SK-N-SH (cell line): ENCODE results near the gene PIPOX. TPM values are rescaled to one million over a fixed set of nuclear protein-coding genes. Genes with fewer than 3 reads are reported as not detected.

Experiments
- CTCF ChIA-PET: fragments of 300-600, 350-600 bp; formaldehyde crosslinking; extraction: SDS; loops from one replicate; lab custom pipeline; 2021; lab: Yijun Ruan, JAX
- POLR2A ChIA-PET: fragments of 350-600 bp; sonication (Branson Sonifier 250); formaldehyde crosslinking; extraction: SDS; loops from one replicate; lab custom pipeline; 2020; ENCODE audit warnings: antibody characterized with exemption, inconsistent platforms; lab: Yijun Ruan, JAX
- DNase-seq: peaks from one replicate; pipeline ENCODE4 v3.0.0; 2012
- H2AFZ ChIP-seq: fragments of 200-600 bp; sonication (generic); 2 replicates; pipeline ENCODE4 v1.8.1; 2016; ENCODE audit warnings: antibody characterized with exemption, mild to moderate bottlenecking, low read depth
- H3F3A ChIP-seq: fragments of 200-600 bp; sonication (generic); replicated peaks from 2 replicates; pipeline ENCODE3; 2016; ENCODE audit warnings: antibody characterized with exemption, mild to moderate bottlenecking; ENCODE audit not compliant: insufficient read depth
- H3K27ac ChIP-seq, 2 experiments: fragments of 200-500 bp in 1 of 2; fragments of 200-600 bp in 1 of 2; sonication (Bioruptor generic) in 1 of 2; sonication (generic), shearing (Covaris generic) in 1 of 2; 2 replicates each; pipeline versions ENCODE4 v1.5.1 to v1.6.1; 2014 to 2016; ENCODE audit warnings: low read depth in 2 of 2, inconsistent platforms in 1 of 2, low read length in 1 of 2, mild to moderate bottlenecking in 1 of 2, mixed read lengths in 1 of 2
- H3K27me3 ChIP-seq: fragments of 200-600 bp; sonication (generic), shearing (Covaris generic); 2 replicates; pipeline ENCODE4 v1.6.1; 2016; ENCODE audit warnings: mixed run types; ENCODE audit not compliant: insufficient read depth
- H3K36me3 ChIP-seq, 2 experiments: fragments of 200-500 bp in 1 of 2; fragments of 200-600 bp in 1 of 2; sonication (Bioruptor generic) in 1 of 2; sonication (generic) in 1 of 2; replicated peaks in 1 of 2; 2 replicates each; pipeline versions ENCODE3 to v1.5.1; 2014 to 2016; ENCODE audit warnings: low read length in 1 of 2, mild to moderate bottlenecking in 1 of 2; ENCODE audit not compliant: insufficient read depth in 2 of 2, control insufficient read depth in 1 of 2
- H3K4me1 ChIP-seq, 2 experiments: fragments of 200-500 bp in 1 of 2; fragments of 200-600 bp in 1 of 2; sonication (Bioruptor generic) in 1 of 2; sonication (generic), shearing (Covaris generic) in 1 of 2; 2 replicates each; pipeline versions ENCODE4 v1.5.1 to v1.6.1; 2014 to 2016; ENCODE audit warnings: low read depth in 1 of 2, low read length in 1 of 2, mixed run types in 1 of 2; ENCODE audit not compliant: insufficient read depth in 2 of 2, control insufficient read depth in 1 of 2
- H3K4me2 ChIP-seq: fragments of 200-600 bp; sonication (generic), shearing (Covaris generic); 2 replicates; pipeline ENCODE4 v1.6.1; 2017; ENCODE audit warnings: mixed run types
- H3K4me3 ChIP-seq, 2 experiments: fragments of 200-500 bp in 1 of 2; fragments of 200-600 bp in 1 of 2; sonication (Bioruptor generic) in 1 of 2; sonication (generic), shearing (Covaris generic) in 1 of 2; 2 replicates each; pipeline versions ENCODE4 v1.5.1 to v1.8.1; 2014 to 2016; ENCODE audit warnings: low read depth in 2 of 2, inconsistent platforms in 1 of 2, low read length in 1 of 2, mild to moderate bottlenecking in 1 of 2, mixed read lengths in 1 of 2, moderate library complexity in 1 of 2
- H3K79me2 ChIP-seq: fragments of 200-600 bp; sonication (generic); 2 replicates; pipeline ENCODE4 v1.8.1; 2017; ENCODE audit warnings: mild to moderate bottlenecking; ENCODE audit not compliant: insufficient read depth
- H3K9ac ChIP-seq: fragments of 200-600 bp; sonication (generic); 2 replicates; pipeline ENCODE4 v1.6.1; 2017; ENCODE audit warnings: mixed run types
- H3K9me2 ChIP-seq: fragments of 200-600 bp; sonication (generic); 2 replicates; pipeline ENCODE4 v1.6.1; 2017; ENCODE audit warnings: mixed run types
- H3K9me3 ChIP-seq: fragments of 200-600 bp; sonication (generic); 2 replicates; pipeline ENCODE4 v1.6.1; 2017; ENCODE audit warnings: mixed run types, mild to moderate bottlenecking, moderate library complexity
- H4K20me1 ChIP-seq: fragments of 200-600 bp; sonication (generic); 2 replicates; pipeline ENCODE4 v1.6.1; 2017; ENCODE audit warnings: mild to moderate bottlenecking, mixed run types; ENCODE audit not compliant: insufficient read depth
- FOSL2 ChIP-seq: IDR thresholded peaks from 2 replicates; pipeline ENCODE4 v1.4.0; 2012; ENCODE audit warnings: low read depth, mild to moderate bottlenecking, moderate library complexity, borderline replicate concordance
- GATA2 ChIP-seq: sonication (generic); formaldehyde crosslinking; IDR thresholded peaks from 2 replicates; pipeline ENCODE4 v1.5.0; 2020; ENCODE audit warnings: mild to moderate bottlenecking, missing genetic modification reagents
- IRF3 ChIP-seq: fragments of 150-350 bp; IDR thresholded peaks from 2 replicates; pipeline ENCODE4 v1.6.1; 2016; ENCODE audit warnings: mild to moderate bottlenecking, low read depth, low read length
- JUND ChIP-seq: IDR thresholded peaks from 2 replicates; pipeline ENCODE4 v1.4.0; 2012
- MEF2A ChIP-seq: IDR thresholded peaks from 2 replicates; pipeline ENCODE4 v1.4.0; 2012; ENCODE audit warnings: low read depth, borderline replicate concordance
- MXI1 ChIP-seq: IDR thresholded peaks from 2 replicates; pipeline ENCODE4 v1.6.1; 2012; ENCODE audit warnings: mild to moderate bottlenecking, low read depth, low read length, improper control_type of control experiment
- NFIC ChIP-seq: IDR thresholded peaks from 2 replicates; pipeline ENCODE4 v1.4.0; 2012; ENCODE audit warnings: borderline replicate concordance
- PBX3 ChIP-seq: IDR thresholded peaks from 2 replicates; pipeline ENCODE4; 2012
- REST ChIP-seq: IDR thresholded peaks from 2 replicates; pipeline ENCODE4 v1.6.1; 2012; ENCODE audit warnings: mild to moderate bottlenecking, low read depth, low read length, moderate library complexity
- TAF1 ChIP-seq: IDR thresholded peaks from 2 replicates; pipeline ENCODE4 v1.6.1; 2012; ENCODE audit warnings: low read depth, mild to moderate bottlenecking, low read length, moderate library complexity, borderline replicate concordance
- USF1 ChIP-seq: IDR thresholded peaks from 2 replicates; pipeline ENCODE4 v1.4.0; 2012; ENCODE audit warnings: low read depth, borderline replicate concordance
- YY1 ChIP-seq: IDR thresholded peaks from 2 replicates; pipeline ENCODE4 v1.4.0; 2012; ENCODE audit warnings: low read depth, mild to moderate bottlenecking
- WGBS: methylation state at CpG from one replicate; pipeline ENCODE4 v1.1.6; 2017; ENCODE audit warnings: low lambda C conversion rate; 5-methylcytosine and 5-hydroxymethylcytosine counted together
- polyA plus RNA-seq, 3 experiments: library from polyadenylated mRNA; depleted of rRNA; stranded (reverse); fragments of >200 nt; gene quantifications; 2 replicates each; pipeline ENCODE4 v1.2.3, GENCODE V29; 2012

PIPOX gene
- polyA plus RNA-seq, 1 of the 3 experiments (the other 2 are of a cell fraction): 0.31 TPM

GRCh38 chr17:29010129-29010528 is 32.8 kb upstream of the PIPOX start:
- Histone ChIP-seq H3F3A (peaks cover 4% of the 10 kb centered on the region), H3K9me3 (no peaks in the 10 kb centered on the region), H3K27ac (no peak overlapping the region), H2AFZ (no peak overlapping the region), H3K4me3 (no peak overlapping the region), H3K9me2 (no peaks in the 10 kb centered on the region), H3K36me3 (no peaks in the 10 kb centered on the region), H3K79me2 (no peaks in the 10 kb centered on the region), H3K4me2 (no peak overlapping the region), H3K4me1 (peaks cover 7 to 9% of the 10 kb centered on the region in 2 experiments; a peak in 2 of 4 replicates), H4K20me1 (no peaks in the 10 kb centered on the region), H3K27me3 (peaks cover 23% of the 10 kb centered on the region), H3K9ac (no peak overlapping the region)
- WGBS: 45% methylated on average over 3 of the region's 3 CpGs
- TF ChIP-seq MXI1 (no peak), YY1 (no peak), USF1 (no peak), FOSL2 (no peak), MEF2A (no peak), GATA2 (no peak), NFIC (no peak), JUND (no peak), IRF3 (no peak), PBX3 (no peak), REST (no peak), TAF1 (no peak)
- ChIA-PET CTCF (interaction anchor here (1.2 to 3.0 kb wide), 7 partner anchors 10 to 210 kb away, joined by 3 to 22 read pairs (median 8); no protein-coding TSS in a partner anchor), POLR2A (no interaction called here)
- DNase-seq: no peak
